Breast epithelium (tissue), 3 donors: ENCODE results near the gene SLC1A5.
"Not testable (repeated sequence)": the region's sequence is repeated elsewhere in the genome, so short reads cannot be mapped to it uniquely, and the experiment has no call there.

Source experiments
- POLR2AphosphoS5 ChIP-seq, 3 donors: sonication (generic); formaldehyde crosslinking; IDR thresholded peaks; one replicate each; pipeline ENCODE4 v1.6.1; 2017; ENCODE audit warnings: antibody characterized with exemption in 3 of 3
- TF ChIP-seq, protein P1 (sequence below), 3 donors: fragments of 450-650 bp; IDR thresholded peaks; one replicate each; pipeline ENCODE4 v1.5.1; 2016 to 2017; ENCODE audit warnings: antibody characterized with exemption in 3 of 3, mild to moderate bottlenecking in 3 of 3, moderate library complexity in 3 of 3

DNA sequence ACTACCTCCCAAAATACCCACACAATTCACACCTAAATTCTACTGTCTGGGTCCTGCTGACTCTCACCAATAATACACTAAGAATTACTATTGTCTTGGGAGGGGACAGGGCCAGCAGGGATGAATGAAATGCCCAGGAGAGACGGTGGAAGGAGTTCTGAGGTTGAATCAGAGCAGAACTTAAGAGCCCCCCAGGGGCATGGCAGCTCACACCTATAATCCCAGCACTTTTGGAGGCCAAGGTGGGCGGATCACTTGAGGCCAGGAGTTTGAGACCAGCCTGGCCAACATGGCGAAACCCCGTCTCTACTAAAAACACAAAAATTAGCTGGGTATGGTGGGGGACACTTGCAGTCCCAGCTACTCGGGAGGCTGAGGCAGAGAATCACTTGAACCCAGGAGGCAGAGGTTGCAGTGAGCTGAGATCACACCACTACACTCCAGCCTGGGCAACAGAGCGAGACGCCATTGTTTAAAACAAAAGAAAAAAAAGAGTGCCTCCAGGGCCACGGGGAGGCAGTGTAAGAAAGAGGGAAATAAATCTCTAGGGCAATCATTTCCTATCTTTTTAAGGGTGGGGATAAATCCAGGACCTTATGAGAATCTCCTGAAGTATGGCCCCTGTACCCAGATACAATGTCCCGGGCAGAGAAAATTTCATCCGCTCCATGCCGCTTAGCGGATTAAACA lies 10.3 kb downstream of the SLC1A5 start:
- TF ChIP-seq, protein P1, sequence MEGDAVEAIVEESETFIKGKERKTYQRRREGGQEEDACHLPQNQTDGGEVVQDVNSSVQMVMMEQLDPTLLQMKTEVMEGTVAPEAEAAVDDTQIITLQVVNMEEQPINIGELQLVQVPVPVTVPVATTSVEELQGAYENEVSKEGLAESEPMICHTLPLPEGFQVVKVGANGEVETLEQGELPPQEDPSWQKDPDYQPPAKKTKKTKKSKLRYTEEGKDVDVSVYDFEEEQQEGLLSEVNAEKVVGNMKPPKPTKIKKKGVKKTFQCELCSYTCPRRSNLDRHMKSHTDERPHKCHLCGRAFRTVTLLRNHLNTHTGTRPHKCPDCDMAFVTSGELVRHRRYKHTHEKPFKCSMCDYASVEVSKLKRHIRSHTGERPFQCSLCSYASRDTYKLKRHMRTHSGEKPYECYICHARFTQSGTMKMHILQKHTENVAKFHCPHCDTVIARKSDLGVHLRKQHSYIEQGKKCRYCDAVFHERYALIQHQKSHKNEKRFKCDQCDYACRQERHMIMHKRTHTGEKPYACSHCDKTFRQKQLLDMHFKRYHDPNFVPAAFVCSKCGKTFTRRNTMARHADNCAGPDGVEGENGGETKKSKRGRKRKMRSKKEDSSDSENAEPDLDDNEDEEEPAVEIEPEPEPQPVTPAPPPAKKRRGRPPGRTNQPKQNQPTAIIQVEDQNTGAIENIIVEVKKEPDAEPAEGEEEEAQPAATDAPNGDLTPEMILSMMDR (IDR thresholded peaks at IDR 0.05), result not testable (repeated sequence)
- TF ChIP-seq POLR2AphosphoS5 (IDR thresholded peaks at IDR 0.05), result not testable (repeated sequence)
